Mesodermal cell (in vitro differentiated cells): ENCODE measurements around the gene GMNC. TPM values are rescaled to one million over a fixed set of nuclear protein-coding genes. Genes with fewer than 3 reads are reported as not detected.
A peak's percentile ranks its signal among the peaks of the same experiment; 100 is the strongest.

ENCODE experiments used
- H3K27ac ChIP-seq: 2 replicates; pipeline ENCODE4 v1.7.0; 2013; ENCODE audit warnings: mild to moderate bottlenecking, low read depth, low read length, moderate library complexity; ENCODE audit not compliant: severe bottlenecking
- H3K36me3 ChIP-seq: 2 replicates; pipeline ENCODE4 v1.7.1; 2013; ENCODE audit warnings: mild to moderate bottlenecking, low read length, moderate library complexity; ENCODE audit not compliant: control insufficient read depth, insufficient read depth
- H3K4me1 ChIP-seq: one replicate; pipeline ENCODE4 v1.7.1; 2013; ENCODE audit warnings: mild to moderate bottlenecking, low read length; ENCODE audit not compliant: insufficient read depth, control insufficient read depth, poor library complexity, severe bottlenecking
- H3K4me3 ChIP-seq: 2 replicates; pipeline ENCODE4 v1.7.0; 2013; ENCODE audit warnings: low read length, control low read depth, mild to moderate bottlenecking; ENCODE audit not compliant: insufficient read depth, poor library complexity, severe bottlenecking; ENCODE audit errors: extremely low read depth
- H3K9me3 ChIP-seq: 2 replicates; pipeline ENCODE4 v1.7.1; 2013; ENCODE audit warnings: mild to moderate bottlenecking, low read length, moderate library complexity; ENCODE audit not compliant: control insufficient read depth
- WGBS, 2 experiments: methylation state at CpG; one replicate each; pipeline ENCODE4 v1.1.5; 2013; ENCODE audit warnings: missing lambda C conversion rate in 2 of 2; ENCODE audit not compliant: insufficient coverage in 2 of 2; 5-methylcytosine and 5-hydroxymethylcytosine counted together
- polyA plus RNA-seq, 2 experiments: library from polyadenylated mRNA; stranded (reverse); fragments of 50-300 nt; gene quantifications; one replicate each; pipeline ENCODE4 v1.2.3, GENCODE V29; 2013

Gene GMNC
- 0.48 TPM for polyA plus RNA-seq (2013, experiment 1 of 2)
- polyA plus RNA-seq (2013, experiment 2 of 2) = 1.4 TPM

- Histone ChIP-seq H3K36me3 (no peaks in the 10 kb centered on the region), H3K4me1 (no peaks in the 10 kb centered on the region), H3K27ac (no peak within 1 kb of the TSS), H3K4me3 (peak within 1 kb of the TSS; percentile 60), H3K9me3 (no peaks in the 10 kb centered on the region)
- 2 to 3% methylated on average over 34 to 37 of the region's 58 CpGs for WGBS, 2 experiments
These were observed at the start of gene GMNC for GRCh38 chr3:190862209-190863118. GMNC (minus strand) TSS chr3:190862694; CDS start chr3:190862615, 79 bp downstream.

- H3K36me3 ChIP-seq = no peaks in the 10 kb centered on the region
- H3K9me3 ChIP-seq = no peaks in the 10 kb centered on the region
- H3K4me3 ChIP-seq = no peak overlapping the region
- H3K4me1 ChIP-seq = no peaks in the 10 kb centered on the region
- 0% methylated on average over 1 of the region's 4 CpGs; no CpG with 5 or more reads in 1 of the 2 experiments for WGBS, 2 experiments
- no peak overlapping the region for H3K27ac ChIP-seq
These were observed 48.9 kb upstream of the GMNC start for GRCh38 chr3:190911382-190911781.

- Histone ChIP-seq H3K27ac (no peak overlapping the region), H3K4me3 (no peak overlapping the region), H3K4me1 (no peaks in the 10 kb centered on the region), H3K9me3 (no peaks in the 10 kb centered on the region), H3K36me3 (no peaks in the 10 kb centered on the region)
- 96 to 100% methylated on average over 1 to 5 of the region's 9 CpGs for WGBS, 2 experiments
These were observed 47.4 kb upstream of the GMNC start for GRCh38 chr3:190909908-190910307.

- H3K4me1 ChIP-seq = no peaks in the 10 kb centered on the region
- H3K9me3 ChIP-seq = peaks cover 4% of the 10 kb centered on the region
- H3K36me3 ChIP-seq = no peaks in the 10 kb centered on the region
- no peak overlapping the region for H3K27ac ChIP-seq
- no peak overlapping the region for H3K4me3 ChIP-seq
- WGBS, 2 experiments = no CpG with 5 or more reads among the region's 1 CpG
These were observed 40.7 kb upstream of the GMNC start for GRCh38 chr3:190903156-190903555.

GRCh38 chr3:190902292-190902691, 39.8 kb upstream of the GMNC start:
- H3K4me3 ChIP-seq = no peak overlapping the region
- no peaks in the 10 kb centered on the region for H3K36me3 ChIP-seq
- WGBS, 2 experiments = no CpG with 5 or more reads among the region's 2 CpGs
- no peaks in the 10 kb centered on the region for H3K4me1 ChIP-seq
- no peak overlapping the region for H3K27ac ChIP-seq
- peaks cover 4% of the 10 kb centered on the region for H3K9me3 ChIP-seq

- H3K9me3 ChIP-seq = no peaks in the 10 kb centered on the region
- H3K4me1 ChIP-seq = no peaks in the 10 kb centered on the region
- H3K4me3 ChIP-seq = no peak overlapping the region
- H3K27ac ChIP-seq = no peak overlapping the region
- no peaks in the 10 kb centered on the region for H3K36me3 ChIP-seq
- 74 to 88% methylated on average over 2 to 3 of the region's 4 CpGs for WGBS, 2 experiments
These were observed 30.0 kb upstream of the GMNC start for GRCh38 chr3:190892395-190892902.

- no peak overlapping the region for H3K27ac ChIP-seq
- no peaks in the 10 kb centered on the region for H3K9me3 ChIP-seq
- 78 to 90% methylated on average over 2 of the region's 5 CpGs for WGBS, 2 experiments
These were observed 24.5 kb upstream of the GMNC start for GRCh38 chr3:190886945-190887344.

GRCh38 chr3:190883973-190884832, 21.7 kb upstream of the GMNC start:
- Histone ChIP-seq H3K9me3 (no peaks in the 10 kb centered on the region), H3K36me3 (no peaks in the 10 kb centered on the region), H3K4me1 (no peaks in the 10 kb centered on the region), H3K27ac (no peak overlapping the region), H3K4me3 (no peak overlapping the region)
- 86% methylated on average over 1 of the region's 7 CpGs; no CpG with 5 or more reads in 1 of the 2 experiments for WGBS, 2 experiments

More at GRCh38 chr3:190886945-190887344, 24.5 kb upstream of the GMNC start:
- Histone ChIP-seq H3K4me1 (no peaks in the 10 kb centered on the region), H3K4me3 (no peak overlapping the region), H3K36me3 (no peaks in the 10 kb centered on the region)

GRCh38 chr3:190883141-190883540, 20.6 kb upstream of the GMNC start:
- no peak overlapping the region for H3K4me3 ChIP-seq
- no peaks in the 10 kb centered on the region for H3K36me3 ChIP-seq
- no peaks in the 10 kb centered on the region for H3K9me3 ChIP-seq
- 92% methylated on average over 2 of the region's 3 CpGs; no CpG with 5 or more reads in 1 of the 2 experiments for WGBS, 2 experiments
- no peaks in the 10 kb centered on the region for H3K4me1 ChIP-seq
- H3K27ac ChIP-seq = no peak overlapping the region

GRCh38 chr3:190877925-190878324, 15.4 kb upstream of the GMNC start:
- no peak overlapping the region for H3K4me3 ChIP-seq
- 94 to 97% methylated on average over 11 to 13 of the region's 17 CpGs for WGBS, 2 experiments

More at GRCh38 chr3:190877925-190878324, 15.4 kb upstream of the GMNC start:
- no peaks in the 10 kb centered on the region for H3K36me3 ChIP-seq
- H3K9me3 ChIP-seq = no peaks in the 10 kb centered on the region
- no peaks in the 10 kb centered on the region for H3K4me1 ChIP-seq
- H3K27ac ChIP-seq = no peak overlapping the region
